GM23338 (cell line): ENCODE results near the gene RNF114. TPM values are rescaled to one million over a fixed set of nuclear protein-coding genes. Genes with fewer than 3 reads are reported as not detected.

Experiments used
- ATAC-seq: fragments of 200-7000 bp; cut with Tn5 transposase; 3 replicates; pipeline ENCODE4 v1.9.1; 2020
- DNase-seq: peaks from one replicate; pipeline ENCODE4 v3.0.0-alpha.2; 2015; ENCODE audit warnings: low spot score
- H2AFZ ChIP-seq: fragments of 200-600 bp; sonication (generic); 2 replicates; pipeline ENCODE4 v1.8.0; 2016; ENCODE audit warnings: antibody characterized with exemption, mild to moderate bottlenecking, moderate library complexity
- H3F3A ChIP-seq: fragments of 200-600 bp; sonication (generic); replicated peaks from 2 replicates; pipeline ENCODE4 v1.8.0; 2017; ENCODE audit warnings: antibody characterized with exemption, mixed run types, low read depth
- H3K27ac ChIP-seq: fragments of 200-600 bp; sonication (generic); 2 replicates; pipeline ENCODE4 v1.6.1; 2016; ENCODE audit warnings: low read depth
- H3K27me3 ChIP-seq: fragments of 200-600 bp; sonication (generic); 2 replicates; pipeline ENCODE4 v1.8.0; 2016; ENCODE audit warnings: mild to moderate bottlenecking, mixed run types, moderate library complexity; ENCODE audit not compliant: insufficient read depth
- H3K36me3 ChIP-seq: fragments of 200-600 bp; sonication (generic); 2 replicates; pipeline ENCODE4 v1.8.0; 2016; ENCODE audit warnings: mild to moderate bottlenecking; ENCODE audit not compliant: insufficient read depth
- H3K4me1 ChIP-seq: fragments of 200-600 bp; sonication (generic); 2 replicates; pipeline ENCODE4 v1.8.0; 2016; ENCODE audit warnings: mild to moderate bottlenecking, moderate library complexity; ENCODE audit not compliant: insufficient read depth
- H3K4me2 ChIP-seq: fragments of 200-600 bp; sonication (generic); 2 replicates; pipeline ENCODE4 v1.7.1; 2017; ENCODE audit warnings: mixed run types
- H3K4me3 ChIP-seq: fragments of 200-600 bp; sonication (generic); 2 replicates; pipeline ENCODE4 v1.6.1; 2016; ENCODE audit warnings: mixed run types
- H3K79me2 ChIP-seq: fragments of 200-600 bp; sonication (generic); replicated peaks from 2 replicates; pipeline ENCODE4 v1.8.0; 2017; ENCODE audit warnings: mild to moderate bottlenecking; ENCODE audit not compliant: insufficient read depth
- H3K9me2 ChIP-seq: fragments of 200-600 bp; sonication (generic); 2 replicates; pipeline ENCODE4 v1.8.0; 2017; ENCODE audit not compliant: insufficient read depth
- H4K20me1 ChIP-seq: fragments of 200-600 bp; sonication (generic); replicated peaks from 2 replicates; pipeline ENCODE4 v1.8.0; 2017; ENCODE audit warnings: mild to moderate bottlenecking; ENCODE audit not compliant: insufficient read depth
- H3K27ac Mint-ChIP-seq: 2 replicates; pipeline ENCODE4 v1.8.0; 2020; ENCODE audit warnings: inconsistent platforms, mild to moderate bottlenecking, moderate library complexity, mixed read lengths
- H3K27me3 Mint-ChIP-seq: 3 replicates; pipeline ENCODE4 v1.8.0; 2022; ENCODE audit warnings: low read depth, mild to moderate bottlenecking, moderate library complexity, mixed read lengths, inconsistent platforms; ENCODE audit not compliant: insufficient read depth, poor library complexity
- H3K36me3 Mint-ChIP-seq: 3 replicates; pipeline ENCODE4 v1.8.0; 2021; ENCODE audit warnings: low read depth, mild to moderate bottlenecking, inconsistent platforms, moderate library complexity, mixed read lengths
- H3K4me1 Mint-ChIP-seq: 3 replicates; pipeline ENCODE4 v1.8.0; 2020; ENCODE audit warnings: mild to moderate bottlenecking, inconsistent platforms, mixed read lengths
- H3K4me3 Mint-ChIP-seq: 3 replicates; pipeline ENCODE4 v1.8.0; 2021; ENCODE audit warnings: moderate library complexity, mild to moderate bottlenecking, inconsistent platforms, mixed read lengths
- H3K9me3 Mint-ChIP-seq: 3 replicates; pipeline ENCODE4 v1.8.0; 2020; ENCODE audit warnings: moderate library complexity, mild to moderate bottlenecking, inconsistent platforms, mixed read lengths
- CREB1 ChIP-seq: fragments of 250-450 bp; sonication (Bioruptor Pico); IDR thresholded peaks from 2 replicates; pipeline ENCODE4 v1.5.0; 2020; ENCODE audit warnings: low read depth, mild to moderate bottlenecking, moderate library complexity
- CTCF ChIP-seq, 2 experiments: fragments of 200-600 bp in 1 of 2; sonication (generic) in 1 of 2; conservative IDR thresholded peaks; 2 replicates each; pipeline versions ENCODE4 v1.5.1 to v1.6.1; 2016 to 2017; ENCODE audit warnings: antibody characterized with exemption in 2 of 2, low read depth in 2 of 2, mild to moderate bottlenecking in 2 of 2, moderate library complexity in 1 of 2
- ETS1 ChIP-seq: IDR thresholded peaks from 2 replicates; pipeline ENCODE4 v1.6.1; 2016; ENCODE audit warnings: antibody characterized with exemption
- EZH2 ChIP-seq: fragments of 200-600 bp; sonication (generic); IDR thresholded peaks from one replicate; pipeline ENCODE4 v1.8.0; 2017; ENCODE audit warnings: antibody characterized with exemption, mild to moderate bottlenecking, low read depth; ENCODE audit not compliant: unreplicated experiment
- EZH2phosphoT487 ChIP-seq: fragments of 200-600 bp; sonication (generic); IDR thresholded peaks from one replicate; pipeline ENCODE4 v1.8.1; 2018; ENCODE audit warnings: antibody characterized with exemption; ENCODE audit not compliant: unreplicated experiment
- JUNB ChIP-seq: IDR thresholded peaks from one replicate; pipeline ENCODE4 v1.6.1; 2016; ENCODE audit warnings: antibody characterized with exemption; ENCODE audit not compliant: unreplicated experiment
- NANOG ChIP-seq: IDR thresholded peaks from 2 replicates; pipeline ENCODE4 v1.6.1; 2016; ENCODE audit warnings: antibody characterized with exemption, borderline replicate concordance
- POLR2AphosphoS5 ChIP-seq: IDR thresholded peaks from 2 replicates; pipeline ENCODE4 v1.6.1; 2016; ENCODE audit warnings: antibody characterized with exemption, low read depth
- STAT1 ChIP-seq: IDR thresholded peaks from one replicate; pipeline ENCODE4 v1.6.1; 2016; ENCODE audit warnings: antibody characterized with exemption; ENCODE audit not compliant: unreplicated experiment
- ZNF114 ChIP-seq: fragments of 250-450 bp; sonication (Bioruptor Pico); IDR thresholded peaks from 2 replicates; pipeline ENCODE4 v1.5.0; 2020; ENCODE audit warnings: mild to moderate bottlenecking, moderate library complexity
- ZNF331 ChIP-seq: fragments of 250-450 bp; sonication (Bioruptor Pico); IDR thresholded peaks from 2 replicates; pipeline ENCODE4 v1.5.0; 2020; ENCODE audit warnings: low read depth, mild to moderate bottlenecking, moderate library complexity
- polyA plus RNA-seq: library from polyadenylated mRNA; unstranded; fragments of >200 nt; fragmentation: Nextera tagmentation; extraction: Ambion mirVana; gene quantifications from 2 replicates; pipeline ENCODE4 v1.2.1, GENCODE V29; 2016
- total RNA-seq: library from RNA; depleted of rRNA; stranded (reverse); fragments of >200 nt; shearing (Covaris generic); gene quantifications from 2 replicates; pipeline ENCODE4 v1.2.3, GENCODE V29; 2014
- TF ChIP-seq, protein P1 (sequence below): IDR thresholded peaks from one replicate; pipeline ENCODE4 v1.6.1; 2018; ENCODE audit warnings: antibody characterized with exemption; ENCODE audit not compliant: unreplicated experiment
- TF ChIP-seq, protein P2 (sequence below): fragments of 250-450 bp; sonication (Bioruptor Pico); IDR thresholded peaks from 2 replicates; pipeline ENCODE4 v1.5.0; 2020; ENCODE audit warnings: mild to moderate bottlenecking, moderate library complexity

Gene RNF114
- total and polyA plus RNA-seq, 2 experiments from 2014 or later, result 155 to 279 TPM

- no peak overlapping the region for H3K27ac Mint-ChIP-seq
- Histone ChIP-seq H4K20me1 (no peaks in the 10 kb centered on the region), H3K27ac (no peak overlapping the region), H3K4me3 (no peak overlapping the region), H3K4me2 (no peak overlapping the region), H3K36me3 (no peaks in the 10 kb centered on the region), H2AFZ (no peak overlapping the region), H3K9me2 (no peaks in the 10 kb centered on the region), H3K4me1 (no peaks in the 10 kb centered on the region; the same call in 1 of the 2 replicates), H3F3A (no peaks in the 10 kb centered on the region), H3K27me3 (no peaks in the 10 kb centered on the region), H3K79me2 (no peaks in the 10 kb centered on the region)
- H3K9me3 Mint-ChIP-seq, result no peaks in the 10 kb centered on the region
- no peak for ATAC-seq
- H3K36me3 Mint-ChIP-seq, result no peaks in the 10 kb centered on the region
- H3K4me1 Mint-ChIP-seq, result peaks cover 4% of the 10 kb centered on the region; the same call in 2 of the 3 replicates
- H3K27me3 Mint-ChIP-seq, result peaks cover 2% of the 10 kb centered on the region
- no peak for DNase-seq
- H3K4me3 Mint-ChIP-seq, result no peak overlapping the region
- TF ChIP-seq CREB1 (CRISPR knock-in tag) (no peak), JUNB (no peak), EZH2phosphoT487 (no peak), STAT1 (no peak), NANOG (no peak), EZH2 (no peak), ETS1 (no peak), POLR2AphosphoS5 (no peak), CTCF (conservative IDR thresholded peaks at IDR 0.05; ENCODE audit: low read depth in 2 of 2) (no peak), ZNF114 (CRISPR knock-in tag) (no peak), ZNF331 (no peak)
- TF ChIP-seq, protein P1, sequence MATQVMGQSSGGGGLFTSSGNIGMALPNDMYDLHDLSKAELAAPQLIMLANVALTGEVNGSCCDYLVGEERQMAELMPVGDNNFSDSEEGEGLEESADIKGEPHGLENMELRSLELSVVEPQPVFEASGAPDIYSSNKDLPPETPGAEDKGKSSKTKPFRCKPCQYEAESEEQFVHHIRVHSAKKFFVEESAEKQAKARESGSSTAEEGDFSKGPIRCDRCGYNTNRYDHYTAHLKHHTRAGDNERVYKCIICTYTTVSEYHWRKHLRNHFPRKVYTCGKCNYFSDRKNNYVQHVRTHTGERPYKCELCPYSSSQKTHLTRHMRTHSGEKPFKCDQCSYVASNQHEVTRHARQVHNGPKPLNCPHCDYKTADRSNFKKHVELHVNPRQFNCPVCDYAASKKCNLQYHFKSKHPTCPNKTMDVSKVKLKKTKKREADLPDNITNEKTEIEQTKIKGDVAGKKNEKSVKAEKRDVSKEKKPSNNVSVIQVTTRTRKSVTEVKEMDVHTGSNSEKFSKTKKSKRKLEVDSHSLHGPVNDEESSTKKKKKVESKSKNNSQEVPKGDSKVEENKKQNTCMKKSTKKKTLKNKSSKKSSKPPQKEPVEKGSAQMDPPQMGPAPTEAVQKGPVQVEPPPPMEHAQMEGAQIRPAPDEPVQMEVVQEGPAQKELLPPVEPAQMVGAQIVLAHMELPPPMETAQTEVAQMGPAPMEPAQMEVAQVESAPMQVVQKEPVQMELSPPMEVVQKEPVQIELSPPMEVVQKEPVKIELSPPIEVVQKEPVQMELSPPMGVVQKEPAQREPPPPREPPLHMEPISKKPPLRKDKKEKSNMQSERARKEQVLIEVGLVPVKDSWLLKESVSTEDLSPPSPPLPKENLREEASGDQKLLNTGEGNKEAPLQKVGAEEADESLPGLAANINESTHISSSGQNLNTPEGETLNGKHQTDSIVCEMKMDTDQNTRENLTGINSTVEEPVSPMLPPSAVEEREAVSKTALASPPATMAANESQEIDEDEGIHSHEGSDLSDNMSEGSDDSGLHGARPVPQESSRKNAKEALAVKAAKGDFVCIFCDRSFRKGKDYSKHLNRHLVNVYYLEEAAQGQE, result no peak
- TF ChIP-seq, protein P2, sequence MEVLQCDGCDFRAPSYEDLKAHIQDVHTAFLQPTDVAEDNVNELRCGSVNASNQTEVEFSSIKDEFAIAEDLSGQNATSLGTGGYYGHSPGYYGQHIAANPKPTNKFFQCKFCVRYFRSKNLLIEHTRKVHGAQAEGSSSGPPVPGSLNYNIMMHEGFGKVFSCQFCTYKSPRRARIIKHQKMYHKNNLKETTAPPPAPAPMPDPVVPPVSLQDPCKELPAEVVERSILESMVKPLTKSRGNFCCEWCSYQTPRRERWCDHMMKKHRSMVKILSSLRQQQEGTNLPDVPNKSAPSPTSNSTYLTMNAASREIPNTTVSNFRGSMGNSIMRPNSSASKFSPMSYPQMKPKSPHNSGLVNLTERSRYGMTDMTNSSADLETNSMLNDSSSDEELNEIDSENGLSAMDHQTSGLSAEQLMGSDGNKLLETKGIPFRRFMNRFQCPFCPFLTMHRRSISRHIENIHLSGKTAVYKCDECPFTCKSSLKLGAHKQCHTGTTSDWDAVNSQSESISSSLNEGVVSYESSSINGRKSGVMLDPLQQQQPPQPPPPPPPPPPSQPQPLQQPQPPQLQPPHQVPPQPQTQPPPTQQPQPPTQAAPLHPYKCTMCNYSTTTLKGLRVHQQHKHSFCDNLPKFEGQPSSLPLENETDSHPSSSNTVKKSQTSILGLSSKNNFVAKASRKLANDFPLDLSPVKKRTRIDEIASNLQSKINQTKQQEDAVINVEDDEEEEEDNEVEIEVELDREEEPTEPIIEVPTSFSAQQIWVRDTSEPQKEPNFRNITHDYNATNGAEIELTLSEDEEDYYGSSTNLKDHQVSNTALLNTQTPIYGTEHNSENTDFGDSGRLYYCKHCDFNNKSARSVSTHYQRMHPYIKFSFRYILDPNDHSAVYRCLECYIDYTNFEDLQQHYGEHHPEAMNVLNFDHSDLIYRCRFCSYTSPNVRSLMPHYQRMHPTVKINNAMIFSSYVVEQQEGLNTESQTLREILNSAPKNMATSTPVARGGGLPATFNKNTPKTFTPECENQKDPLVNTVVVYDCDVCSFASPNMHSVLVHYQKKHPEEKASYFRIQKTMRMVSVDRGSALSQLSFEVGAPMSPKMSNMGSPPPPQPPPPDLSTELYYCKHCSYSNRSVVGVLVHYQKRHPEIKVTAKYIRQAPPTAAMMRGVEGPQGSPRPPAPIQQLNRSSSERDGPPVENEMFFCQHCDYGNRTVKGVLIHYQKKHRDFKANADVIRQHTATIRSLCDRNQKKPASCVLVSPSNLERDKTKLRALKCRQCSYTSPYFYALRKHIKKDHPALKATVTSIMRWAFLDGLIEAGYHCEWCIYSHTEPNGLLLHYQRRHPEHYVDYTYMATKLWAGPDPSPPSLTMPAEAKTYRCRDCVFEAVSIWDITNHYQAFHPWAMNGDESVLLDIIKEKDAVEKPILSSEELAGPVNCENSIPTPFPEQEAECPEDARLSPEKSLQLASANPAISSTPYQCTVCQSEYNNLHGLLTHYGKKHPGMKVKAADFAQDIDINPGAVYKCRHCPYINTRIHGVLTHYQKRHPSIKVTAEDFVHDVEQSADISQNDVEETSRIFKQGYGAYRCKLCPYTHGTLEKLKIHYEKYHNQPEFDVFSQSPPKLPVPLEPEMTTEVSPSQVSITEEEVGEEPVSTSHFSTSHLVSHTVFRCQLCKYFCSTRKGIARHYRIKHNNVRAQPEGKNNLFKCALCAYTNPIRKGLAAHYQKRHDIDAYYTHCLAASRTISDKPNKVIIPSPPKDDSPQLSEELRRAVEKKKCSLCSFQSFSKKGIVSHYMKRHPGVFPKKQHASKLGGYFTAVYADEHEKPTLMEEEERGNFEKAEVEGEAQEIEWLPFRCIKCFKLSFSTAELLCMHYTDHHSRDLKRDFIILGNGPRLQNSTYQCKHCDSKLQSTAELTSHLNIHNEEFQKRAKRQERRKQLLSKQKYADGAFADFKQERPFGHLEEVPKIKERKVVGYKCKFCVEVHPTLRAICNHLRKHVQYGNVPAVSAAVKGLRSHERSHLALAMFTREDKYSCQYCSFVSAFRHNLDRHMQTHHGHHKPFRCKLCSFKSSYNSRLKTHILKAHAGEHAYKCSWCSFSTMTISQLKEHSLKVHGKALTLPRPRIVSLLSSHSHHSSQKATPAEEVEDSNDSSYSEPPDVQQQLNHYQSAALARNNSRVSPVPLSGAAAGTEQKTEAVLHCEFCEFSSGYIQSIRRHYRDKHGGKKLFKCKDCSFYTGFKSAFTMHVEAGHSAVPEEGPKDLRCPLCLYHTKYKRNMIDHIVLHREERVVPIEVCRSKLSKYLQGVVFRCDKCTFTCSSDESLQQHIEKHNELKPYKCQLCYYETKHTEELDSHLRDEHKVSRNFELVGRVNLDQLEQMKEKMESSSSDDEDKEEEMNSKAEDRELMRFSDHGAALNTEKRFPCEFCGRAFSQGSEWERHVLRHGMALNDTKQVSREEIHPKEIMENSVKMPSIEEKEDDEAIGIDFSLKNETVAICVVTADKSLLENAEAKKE (CRISPR knock-in tag), result no peak
Observed at GRCh38 chr20:49966861-49967260, 30.7 kb downstream of the RNF114 start.
